Heart right ventricle (tissue), 16 donors: ENCODE results near the gene AKT3. TPM values are rescaled to one million over a fixed set of nuclear protein-coding genes. Genes with fewer than 3 reads are reported as not detected.

ENCODE experiments used
- ATAC-seq, 8 donors: fragments of 200-7000 bp; cut with Tn5 transposase; one replicate each; pipeline ENCODE4 v1.9.1; 2020; ENCODE audit warnings: mild to moderate bottlenecking in 8 of 8, moderate library complexity in 8 of 8, moderate number of reproducible peaks in 1 of 8
- DNase-seq, 2 donors: peaks; one replicate each; pipeline ENCODE4 v3.0.0-alpha.2; 2020
- H3K27ac ChIP-seq, 10 donors: fragments of 200-600 bp; sonication (generic) in 2 of 10; one replicate each; pipeline versions ENCODE4 v1.5.0 to v1.8.0; 2020 to 2022; ENCODE audit warnings: mild to moderate bottlenecking in 3 of 10
- H3K27me3 ChIP-seq, 7 donors: fragments of 200-600 bp; one replicate each; pipeline ENCODE4 v1.8.0; 2021 to 2022; ENCODE audit warnings: mild to moderate bottlenecking in 2 of 7
- H3K36me3 ChIP-seq, 9 donors: fragments of 200-600 bp; sonication (generic) in 1 of 9; one replicate each; pipeline versions ENCODE4 v1.5.0 to v1.8.0; 2020 to 2022; ENCODE audit warnings: mild to moderate bottlenecking in 2 of 9
- H3K4me1 ChIP-seq, 9 donors: fragments of 200-600 bp; sonication (generic) in 1 of 9; one replicate each; pipeline versions ENCODE4 v1.5.0 to v1.8.0; 2020 to 2022; ENCODE audit warnings: mild to moderate bottlenecking in 4 of 9
- H3K4me3 ChIP-seq, 10 donors: fragments of 200-600 bp; sonication (generic) in 2 of 10; one replicate each; pipeline versions ENCODE4 v1.5.0 to v1.8.0; 2020 to 2022; ENCODE audit warnings: mild to moderate bottlenecking in 7 of 10, moderate library complexity in 2 of 10
- H3K9me3 ChIP-seq, 11 donors: fragments of 200-600 bp in 10 of 11; sonication (generic) in 2 of 11; one replicate each; pipeline versions ENCODE4 v1.5.0 to v1.8.0; 2013 to 2022; ENCODE audit warnings: mild to moderate bottlenecking in 2 of 11, control low read depth in 1 of 11, moderate library complexity in 1 of 11
- WGBS, 2 donors: extraction: QIAGEN DNeasy Blood & Tissue Kit; methylation state at CpG; one replicate each; pipeline ENCODE4 v1.1.7; 2013; ENCODE audit warnings: inconsistent platforms in 1 of 2; 5-methylcytosine and 5-hydroxymethylcytosine counted together
- intact Hi-C, 10 donors: fragments of 100-400 bp; cut with DNase I; formaldehyde crosslinking; loops; one replicate each; pipeline versions ENCODE4 v1.11.1 to v1.14.2; 2022
- polyA plus RNA-seq, 2 donors: library from polyadenylated mRNA; stranded (reverse); fragments of 200-250 nt; gene quantifications; one replicate each; pipeline ENCODE4 v1.2.3, GENCODE V29; 2013
- total RNA-seq, 10 donors: library from RNA; stranded (reverse); fragmentation: NEBNext Ultra II Directional in 3 of 10; extraction: Animal tissue kit (Norgen Biotek cat#: 25700) in 3 of 10; gene quantifications; one replicate each; pipeline versions ENCODE4 v1.2.1 to v1.2.4, GENCODE V29; 2021 to 2023
- TF ChIP-seq, protein P1 (sequence below), 9 donors: fragments of 200-600 bp; sonication (generic) in 2 of 9; IDR thresholded peaks; one replicate each; pipeline versions ENCODE4 v1.5.0 to v1.8.0; 2021 to 2022; ENCODE audit warnings: antibody characterized with exemption in 9 of 9, mild to moderate bottlenecking in 5 of 9, moderate library complexity in 1 of 9
- donor health status: Arrhythmogenic right ventricular cardiomyopathy.
- donor health status: ischemic (EF 13 %, LVEDD 7.1; RV severe dilation, severe dysfunction).
- donor health status: healthy with polysubstance abuse.
- donor health status: DM: no; HTN: yes; CAD: no.
- donor health status: DM: no; HTN: no; CAD: no.
- donor health status: ischemic (EF 25% LVEDD 6.9; RV normal size, moderate dysfunction).
- donor health status: ischemic (EF 25% LVEDD 5.7; RV mildly dilated, moderate dysfunction).
- donor health status: healthy.
- donor health status: DM: yes; HTN: yes; CAD: no.
- donor health status: Ischemic cardiomyopathy.
- donor health status: ischemic (EF 35%, LVEDD 5.7; RV mildly dilated, moderate dysfunction).
- donor health status: nonischemic (EF 11% LVEDD 7.7; RV severe dilation, severe dysfunction).
- donor health status: DM: yes; HTN: yes; CAD: no.
- donor health status: PGD.
- donor health status: ischemic (EF 29% LVEDD 5.4; RV normal size, mild dysfunction).
- donor health status: nonischemic (EF 23%, LVEDD 6.1; RV moderate dilation, normal function).

Gene AKT3
- total and polyA plus RNA-seq, 12 donors = 6.5 to 27.6 (median 17.7) TPM

DNA sequence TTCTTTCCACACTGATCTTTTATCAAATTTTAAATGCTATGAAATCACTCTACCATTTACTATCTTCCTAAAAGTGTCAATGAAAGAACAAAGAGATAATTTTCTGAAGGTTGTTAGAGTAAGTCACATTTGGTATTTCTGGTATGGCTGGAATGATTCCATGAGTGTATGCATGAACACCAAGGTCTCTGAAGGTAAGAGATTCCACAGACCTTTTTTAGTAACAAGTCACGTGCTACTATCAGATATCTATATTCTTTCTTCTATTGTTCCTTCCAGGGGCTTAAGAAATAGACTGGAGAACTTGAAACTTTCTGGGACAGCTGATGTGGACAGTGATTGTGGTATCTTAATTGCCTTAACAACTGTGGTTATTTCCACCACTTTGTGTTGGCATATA lies 329.2 kb downstream of the AKT3 start:
- no peaks in the 10 kb centered on the region for H3K27me3 ChIP-seq
- ATAC-seq = no peak
- H3K4me3 ChIP-seq = no peak overlapping the region
- 40 to 63% methylated on average over 1 of the region's 1 CpG for WGBS, 2 donors
- no peak for DNase-seq
- TF ChIP-seq, protein P1, sequence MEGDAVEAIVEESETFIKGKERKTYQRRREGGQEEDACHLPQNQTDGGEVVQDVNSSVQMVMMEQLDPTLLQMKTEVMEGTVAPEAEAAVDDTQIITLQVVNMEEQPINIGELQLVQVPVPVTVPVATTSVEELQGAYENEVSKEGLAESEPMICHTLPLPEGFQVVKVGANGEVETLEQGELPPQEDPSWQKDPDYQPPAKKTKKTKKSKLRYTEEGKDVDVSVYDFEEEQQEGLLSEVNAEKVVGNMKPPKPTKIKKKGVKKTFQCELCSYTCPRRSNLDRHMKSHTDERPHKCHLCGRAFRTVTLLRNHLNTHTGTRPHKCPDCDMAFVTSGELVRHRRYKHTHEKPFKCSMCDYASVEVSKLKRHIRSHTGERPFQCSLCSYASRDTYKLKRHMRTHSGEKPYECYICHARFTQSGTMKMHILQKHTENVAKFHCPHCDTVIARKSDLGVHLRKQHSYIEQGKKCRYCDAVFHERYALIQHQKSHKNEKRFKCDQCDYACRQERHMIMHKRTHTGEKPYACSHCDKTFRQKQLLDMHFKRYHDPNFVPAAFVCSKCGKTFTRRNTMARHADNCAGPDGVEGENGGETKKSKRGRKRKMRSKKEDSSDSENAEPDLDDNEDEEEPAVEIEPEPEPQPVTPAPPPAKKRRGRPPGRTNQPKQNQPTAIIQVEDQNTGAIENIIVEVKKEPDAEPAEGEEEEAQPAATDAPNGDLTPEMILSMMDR (IDR thresholded peaks at IDR 0.05) = no peak
- H3K36me3 ChIP-seq = peaks cover 0 to 17% (median 0%) of the 10 kb centered on the region in 9 donors
- H3K4me1 ChIP-seq = peaks cover 0 to 8% (median 0%) of the 10 kb centered on the region in 9 donors
- peaks cover 0 to 17% (median 5%) of the 10 kb centered on the region in 11 donors for H3K9me3 ChIP-seq
- H3K27ac ChIP-seq = no peak overlapping the region
- intact Hi-C loops = no loop called here

DNA sequence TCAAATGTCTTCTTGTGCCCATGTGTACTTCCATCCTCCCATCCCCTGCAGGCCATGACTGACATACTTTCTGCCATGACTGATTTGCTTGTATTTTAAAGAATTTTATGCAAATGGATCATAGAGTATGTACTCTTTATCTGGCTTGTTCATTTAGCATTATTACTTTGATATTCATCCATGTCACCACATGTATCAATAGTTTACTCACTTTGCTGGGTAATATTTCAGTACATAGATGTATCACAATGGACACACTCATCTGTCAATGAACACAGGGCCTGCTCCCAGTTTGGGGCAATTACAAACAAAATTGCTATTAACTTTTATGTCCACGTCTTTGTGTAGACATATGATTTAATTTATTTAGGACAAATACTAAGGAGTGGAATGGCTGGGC lies 335.1 kb downstream of the AKT3 start:
- DNase-seq (no peak), ATAC-seq (no peak)
- Histone ChIP-seq H3K4me3 (no peak overlapping the region), H3K9me3 (peaks cover 0 to 17% (median 5%) of the 10 kb centered on the region in 11 donors), H3K4me1 (peaks cover 0 to 8% (median 0%) of the 10 kb centered on the region in 9 donors), H3K27me3 (no peaks in the 10 kb centered on the region), H3K27ac (no peak overlapping the region), H3K36me3 (peaks cover 0 to 43% (median 6%) of the 10 kb centered on the region in 9 donors)
- WGBS, 2 donors = 93 to 95% methylated on average over 1 of the region's 1 CpG
- intact Hi-C loops = no loop called here
- TF ChIP-seq, protein P1 (IDR thresholded peaks at IDR 0.05) = no peak

DNA sequence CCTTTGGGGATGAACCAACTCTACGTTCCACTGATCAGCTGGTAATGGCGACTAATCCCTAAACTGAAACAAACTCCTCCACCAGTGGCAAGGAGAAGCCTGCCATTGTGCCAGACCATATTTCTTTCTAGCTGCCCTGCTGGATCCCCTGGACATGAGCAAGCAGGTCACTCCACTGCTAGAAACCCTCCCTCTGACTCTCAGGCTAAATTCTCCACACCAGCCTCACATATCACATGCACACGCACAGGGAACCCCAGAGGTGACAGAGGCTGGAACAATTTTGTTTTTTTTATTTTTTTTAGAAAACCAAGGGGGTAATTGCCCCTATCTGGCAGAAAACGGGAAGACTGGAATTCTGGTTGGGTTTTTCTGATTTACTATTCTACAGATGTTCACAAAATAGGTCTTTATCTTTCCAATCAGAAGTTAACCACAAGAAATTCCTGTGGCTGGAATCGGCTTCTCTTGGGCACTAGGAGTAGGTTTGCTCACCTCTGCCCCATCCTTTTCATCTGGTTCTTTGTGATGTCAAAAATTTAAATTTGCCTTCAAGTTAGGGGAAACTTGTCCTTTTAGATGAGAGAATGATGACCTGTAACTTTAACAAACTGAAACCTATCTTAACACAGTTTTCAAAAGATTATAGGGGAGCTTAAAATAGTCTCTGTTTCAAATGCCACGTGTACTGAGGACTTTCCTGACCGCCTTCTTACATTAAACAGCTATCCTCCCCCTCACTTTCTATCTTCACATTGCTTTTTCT lies 336.1 kb downstream of the AKT3 start:
- H3K27me3 ChIP-seq = no peaks in the 10 kb centered on the region
- ATAC-seq = no peak
- H3K4me1 ChIP-seq = peaks cover 0 to 3% (median 0%) of the 10 kb centered on the region in 9 donors
- 68 to 81% methylated on average over 7 of the region's 7 CpGs for WGBS, 2 donors
- intact Hi-C loops = no loop called here
- DNase-seq = no peak
- H3K9me3 ChIP-seq = peaks cover 0 to 17% (median 5%) of the 10 kb centered on the region in 11 donors
- no peak overlapping the region for H3K27ac ChIP-seq
- TF ChIP-seq, protein P1 (IDR thresholded peaks at IDR 0.05) = no peak
- no peak overlapping the region for H3K4me3 ChIP-seq
- peaks cover 0 to 45% (median 6%) of the 10 kb centered on the region in 9 donors for H3K36me3 ChIP-seq

DNA sequence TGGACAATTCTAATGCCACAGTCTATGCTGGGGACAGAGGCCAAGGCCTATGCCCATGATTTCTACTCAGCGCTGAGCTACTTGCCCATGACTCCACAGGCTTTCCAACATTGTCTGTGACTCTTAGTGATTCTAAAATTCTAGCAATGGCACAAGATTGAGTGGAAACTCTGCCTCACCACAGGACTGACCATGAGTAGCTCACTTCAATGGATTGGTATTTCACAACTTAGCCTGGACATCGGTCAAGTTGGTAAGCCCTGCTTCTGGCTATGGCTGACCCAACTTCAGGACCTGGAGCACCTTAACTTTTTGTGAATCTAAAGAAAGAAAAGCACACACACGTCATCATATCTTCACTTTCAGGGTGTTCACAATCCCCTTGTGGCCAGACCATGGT lies 339.1 kb downstream of the AKT3 start:
- TF ChIP-seq, protein P1 (IDR thresholded peaks at IDR 0.05) = no peak
- H3K36me3 ChIP-seq = peaks cover 0 to 35% (median 0%) of the 10 kb centered on the region in 9 donors

More for the DNA sequence above, 339.1 kb downstream of the AKT3 start:
- DNase-seq (no peak), ATAC-seq (no peak)
- WGBS, 2 donors = 94 to 96% methylated on average over 3 of the region's 3 CpGs
- Histone ChIP-seq H3K27ac (no peak overlapping the region), H3K4me3 (no peak overlapping the region), H3K4me1 (peaks cover 0 to 15% (median 6%) of the 10 kb centered on the region in 9 donors), H3K9me3 (no peaks in the 10 kb centered on the region), H3K27me3 (no peaks in the 10 kb centered on the region)
- intact Hi-C loops = no loop called here
